GM21737 (cell line): Measurements from ENCODE around the gene ESRRA.

ENCODE experiments used
- ATAC-seq: cut with Tn5 transposase; IDR thresholded peaks from one replicate; pipeline ENCODE4 v1.9.1; 2021; ENCODE audit warnings: mild to moderate bottlenecking, moderate library complexity; ENCODE audit not compliant: unreplicated experiment

ESRRA gene

DNA sequence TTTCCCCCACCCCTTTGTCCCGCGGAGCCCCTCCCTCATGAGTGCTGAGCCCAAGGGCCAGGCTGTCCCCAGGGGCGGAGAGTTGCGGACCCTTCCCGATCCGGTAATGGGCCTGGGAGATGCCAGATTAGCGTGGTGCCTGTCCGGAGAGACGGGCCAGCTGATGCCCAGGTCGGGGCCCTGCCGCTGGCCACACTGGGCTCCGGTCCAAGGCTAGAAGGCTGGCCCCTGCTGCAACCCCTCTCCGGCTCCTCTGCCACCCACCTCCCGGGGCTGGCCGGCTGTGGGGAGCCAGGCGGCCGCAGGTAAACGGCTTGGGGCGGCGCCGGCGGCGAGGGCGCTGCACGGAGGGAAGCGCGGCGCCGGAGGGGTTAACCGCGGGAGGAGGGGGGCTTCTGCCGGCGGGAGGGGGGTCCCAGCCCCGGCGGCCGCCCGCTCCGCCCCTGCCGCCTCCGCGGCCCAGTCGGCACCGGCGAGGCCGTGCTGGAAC lies 14.0 kb upstream of the ESRRA start, which contains the start of gene KCNK4:
TSS of gene KCNK4 (plus strand) at position 41 of the 490 bp plus-strand sequence. CDS start 1,717 bp downstream, outside the sequence.
- no peak for ATAC-seq

DNA sequence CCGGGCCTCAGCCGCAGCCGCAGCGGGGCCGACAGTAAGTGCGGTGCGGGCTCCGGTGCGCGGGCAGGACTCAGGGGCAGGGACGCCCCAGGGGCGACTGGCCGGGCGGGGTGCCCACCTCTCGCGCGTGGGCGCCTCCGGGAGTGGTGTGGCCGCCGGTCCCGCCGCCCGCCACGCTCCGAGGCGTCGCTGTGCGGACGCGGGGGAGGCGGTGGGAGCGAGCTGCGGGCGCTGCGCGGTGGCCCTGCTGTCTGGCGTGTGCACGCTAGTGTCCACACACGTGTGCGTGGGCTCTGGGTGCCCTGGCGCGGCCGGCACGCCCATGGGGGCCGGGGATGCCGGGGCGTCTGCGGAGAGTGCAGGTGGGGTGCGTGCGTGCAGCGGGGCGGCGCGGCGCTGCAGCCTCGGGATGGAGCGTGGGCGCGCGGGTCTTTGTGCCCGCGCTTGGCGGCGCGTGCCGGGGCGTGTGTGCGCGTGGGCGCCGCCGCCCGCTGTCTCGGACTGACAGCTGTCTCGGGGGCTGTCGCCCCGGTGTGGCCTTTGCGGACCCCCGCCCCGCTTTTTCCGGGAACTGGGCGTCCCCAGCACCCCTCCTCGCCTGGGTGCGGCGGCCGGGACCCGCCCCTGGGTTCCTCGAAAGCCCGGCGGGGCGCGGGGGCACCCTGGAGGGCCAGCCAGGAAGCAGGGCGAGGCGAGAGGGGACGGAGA lies 13.4 kb upstream of the ESRRA start:
- no peak for ATAC-seq

DNA sequence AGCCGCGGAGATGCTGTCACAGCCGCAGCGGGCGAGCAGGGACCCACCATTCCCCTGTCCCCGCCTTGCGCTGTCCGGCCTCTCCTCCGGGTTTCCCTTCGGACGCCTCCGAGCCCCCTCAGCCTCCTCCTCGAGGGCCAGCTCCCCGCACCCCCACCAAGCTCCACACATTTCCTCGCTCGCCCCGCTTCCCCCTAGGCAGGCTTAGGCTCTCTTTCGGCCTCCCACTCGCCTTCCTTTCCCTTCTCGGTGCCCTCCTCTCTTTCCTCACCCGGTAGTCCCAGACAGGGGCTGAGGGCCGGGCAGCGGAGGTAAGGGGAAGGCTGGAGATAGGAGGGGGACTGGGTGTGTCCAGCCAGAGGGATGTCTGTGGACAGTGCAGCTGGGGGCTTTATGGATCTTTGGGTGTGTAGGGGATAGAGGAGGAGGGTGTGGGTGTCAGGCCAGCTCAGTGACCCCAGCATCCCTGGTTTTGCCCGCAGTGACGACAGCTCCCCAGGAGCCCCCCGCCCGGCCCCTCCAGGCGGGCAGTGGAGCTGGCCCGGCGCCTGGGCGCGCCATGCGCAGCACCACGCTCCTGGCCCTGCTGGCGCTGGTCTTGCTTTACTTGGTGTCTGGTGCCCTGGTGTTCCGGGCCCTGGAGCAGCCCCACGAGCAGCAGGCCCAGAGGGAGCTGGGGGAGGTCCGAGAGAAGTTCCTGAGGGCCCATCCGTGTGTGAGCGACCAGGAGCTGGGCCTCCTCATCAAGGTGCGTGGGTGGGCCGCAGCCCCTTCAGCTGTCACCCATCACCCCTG lies 12.7 kb upstream of the ESRRA start:
- ATAC-seq, result no peak

DNA sequence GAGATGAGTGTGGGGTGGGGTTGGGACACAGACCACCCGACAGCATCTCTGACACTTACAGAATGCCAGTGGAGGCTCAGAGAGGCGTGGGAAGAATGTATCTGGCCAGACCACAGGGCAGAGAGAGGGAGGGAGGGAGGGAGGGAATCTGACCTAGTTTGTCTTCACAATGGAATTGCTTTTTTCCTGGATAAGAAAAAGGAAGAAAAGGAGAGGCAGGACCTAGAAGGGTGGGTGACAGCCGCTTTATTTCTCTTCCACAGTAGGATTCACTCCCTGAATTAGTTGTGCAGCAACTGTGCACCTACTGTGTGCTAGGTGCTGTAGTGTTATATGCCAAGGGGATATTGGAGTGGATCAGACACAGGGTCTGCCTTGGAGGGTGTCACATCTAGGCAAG lies 10.6 kb upstream of the ESRRA start:
- no peak for ATAC-seq

DNA sequence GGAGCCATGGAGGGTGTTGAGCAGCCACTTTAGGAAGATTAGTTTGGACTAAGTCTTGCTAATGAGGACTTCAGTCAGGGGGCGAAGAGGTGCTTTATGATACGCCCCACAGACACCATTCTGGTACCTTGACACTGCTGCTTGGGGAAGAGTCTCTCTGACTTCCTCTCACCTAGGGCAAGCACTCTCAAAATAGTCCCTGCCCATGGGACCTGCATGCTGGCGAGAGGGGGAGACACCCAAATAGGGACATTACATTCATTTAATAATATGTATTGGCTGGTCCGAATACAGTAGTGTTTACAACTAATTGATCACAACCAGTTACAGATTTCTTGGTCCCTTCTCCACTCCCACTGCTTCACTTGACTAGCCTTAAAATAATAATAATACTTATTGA lies 9.6 kb upstream of the ESRRA start:
- ATAC-seq, result no peak

DNA sequence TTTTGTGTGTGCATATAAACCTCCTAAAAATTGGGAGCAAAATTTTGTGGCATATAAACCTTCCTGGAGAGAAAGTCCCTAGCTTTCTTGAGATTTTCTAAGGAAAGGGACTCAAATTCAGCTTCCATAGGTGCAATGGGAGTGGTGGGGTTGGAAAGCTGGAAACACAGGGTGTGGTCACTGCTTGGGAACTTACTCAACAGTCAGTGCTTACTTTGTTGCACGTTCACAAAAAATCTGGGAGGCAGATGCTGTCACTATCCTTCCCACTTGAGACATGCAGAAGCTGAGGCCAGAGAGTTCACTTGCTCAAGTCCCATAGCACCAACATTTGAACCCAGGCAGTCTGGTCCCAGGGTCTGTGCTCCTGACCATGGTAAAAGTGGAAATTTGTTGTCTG lies 9.1 kb upstream of the ESRRA start:
- ATAC-seq, result no peak

DNA sequence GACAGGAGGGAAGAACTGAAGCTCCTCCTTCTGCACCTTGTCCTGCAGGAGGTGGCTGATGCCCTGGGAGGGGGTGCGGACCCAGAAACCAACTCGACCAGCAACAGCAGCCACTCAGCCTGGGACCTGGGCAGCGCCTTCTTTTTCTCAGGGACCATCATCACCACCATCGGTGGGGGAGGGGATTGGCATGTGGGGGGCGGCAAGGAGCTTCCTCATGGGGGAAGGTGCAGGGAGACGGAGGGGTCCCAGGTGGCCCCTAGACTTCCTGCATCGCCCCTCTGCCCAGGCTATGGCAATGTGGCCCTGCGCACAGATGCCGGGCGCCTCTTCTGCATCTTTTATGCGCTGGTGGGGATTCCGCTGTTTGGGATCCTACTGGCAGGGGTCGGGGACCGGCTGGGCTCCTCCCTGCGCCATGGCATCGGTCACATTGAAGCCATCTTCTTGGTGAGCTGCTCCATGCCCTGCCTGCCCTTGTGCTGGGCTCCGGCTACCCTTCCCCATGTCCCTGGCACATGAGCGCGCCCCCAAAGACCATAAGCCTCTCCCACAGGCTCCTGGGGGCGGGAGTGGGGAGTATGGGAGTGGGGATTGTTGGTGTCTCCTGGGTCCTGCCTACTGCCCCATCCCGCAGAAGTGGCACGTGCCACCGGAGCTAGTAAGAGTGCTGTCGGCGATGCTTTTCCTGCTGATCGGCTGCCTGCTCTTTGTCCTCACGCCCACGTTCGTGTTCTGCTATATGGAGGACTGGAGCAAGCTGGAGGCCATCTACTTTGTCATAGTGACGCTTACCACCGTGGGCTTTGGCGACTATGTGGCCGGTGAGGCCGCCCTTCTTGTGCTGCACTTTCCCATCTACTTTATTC lies 8.3 kb upstream of the ESRRA start:
- no peak for ATAC-seq

DNA sequence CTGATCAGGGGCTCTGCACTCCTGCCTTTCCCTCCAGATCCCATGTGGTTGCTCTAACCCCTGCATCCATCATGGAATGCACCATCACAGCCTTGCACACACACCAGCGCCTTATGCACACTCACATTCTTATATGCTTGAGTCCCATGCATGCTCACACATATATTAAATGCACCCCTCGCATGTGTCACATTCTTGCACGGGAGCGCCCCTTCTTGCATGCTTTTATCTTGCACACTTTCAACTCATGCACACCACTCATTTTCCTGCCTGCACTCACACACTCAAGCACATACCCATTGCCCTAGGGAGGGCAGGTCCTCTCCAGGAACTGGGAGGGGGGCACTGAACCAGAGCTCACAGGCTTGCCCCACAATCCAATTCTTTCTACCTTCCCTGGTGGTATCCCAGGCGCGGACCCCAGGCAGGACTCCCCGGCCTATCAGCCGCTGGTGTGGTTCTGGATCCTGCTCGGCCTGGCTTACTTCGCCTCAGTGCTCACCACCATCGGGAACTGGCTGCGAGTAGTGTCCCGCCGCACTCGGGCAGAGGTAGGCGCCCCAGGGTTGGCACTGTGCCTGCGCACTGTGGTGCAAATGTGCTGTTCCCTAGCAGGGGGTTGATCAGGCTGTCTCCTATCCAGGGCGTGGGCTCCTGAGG lies 7.5 kb upstream of the ESRRA start:
- no peak for ATAC-seq

DNA sequence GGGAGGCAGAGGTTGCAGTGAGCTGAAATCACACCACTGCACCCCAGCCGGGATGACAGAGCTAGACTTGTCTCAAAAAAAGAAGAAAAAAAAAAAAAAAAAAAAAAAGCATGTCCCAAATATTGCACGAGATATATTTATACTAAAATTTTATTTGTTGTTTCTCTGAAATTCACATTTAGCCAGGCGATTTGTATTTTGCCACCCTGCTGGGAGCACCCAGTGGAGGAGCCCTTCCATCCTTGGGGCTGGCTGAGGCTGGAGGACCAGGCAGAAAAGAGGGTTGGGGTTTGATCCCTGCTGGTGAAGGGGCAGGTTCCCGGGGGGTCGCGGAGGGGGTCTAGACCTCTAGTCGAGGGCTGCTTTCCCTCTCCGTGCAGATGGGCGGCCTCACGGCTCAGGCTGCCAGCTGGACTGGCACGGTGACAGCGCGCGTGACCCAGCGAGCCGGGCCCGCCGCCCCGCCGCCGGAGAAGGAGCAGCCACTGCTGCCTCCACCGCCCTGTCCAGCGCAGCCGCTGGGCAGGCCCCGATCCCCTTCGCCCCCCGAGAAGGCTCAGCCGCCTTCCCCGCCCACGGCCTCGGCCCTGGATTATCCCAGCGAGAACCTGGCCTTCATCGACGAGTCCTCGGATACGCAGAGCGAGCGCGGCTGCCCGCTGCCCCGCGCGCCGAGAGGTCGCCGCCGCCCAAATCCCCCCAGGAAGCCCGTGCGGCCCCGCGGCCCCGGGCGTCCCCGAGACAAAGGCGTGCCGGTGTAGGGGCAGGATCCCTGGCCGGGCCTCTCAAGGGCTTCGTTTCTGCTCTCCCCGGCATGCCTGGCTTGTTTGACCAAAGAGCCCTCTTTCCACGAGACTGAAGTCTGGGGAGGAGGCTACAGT lies 6.1 kb upstream of the ESRRA start:
- ATAC-seq, result no peak

DNA sequence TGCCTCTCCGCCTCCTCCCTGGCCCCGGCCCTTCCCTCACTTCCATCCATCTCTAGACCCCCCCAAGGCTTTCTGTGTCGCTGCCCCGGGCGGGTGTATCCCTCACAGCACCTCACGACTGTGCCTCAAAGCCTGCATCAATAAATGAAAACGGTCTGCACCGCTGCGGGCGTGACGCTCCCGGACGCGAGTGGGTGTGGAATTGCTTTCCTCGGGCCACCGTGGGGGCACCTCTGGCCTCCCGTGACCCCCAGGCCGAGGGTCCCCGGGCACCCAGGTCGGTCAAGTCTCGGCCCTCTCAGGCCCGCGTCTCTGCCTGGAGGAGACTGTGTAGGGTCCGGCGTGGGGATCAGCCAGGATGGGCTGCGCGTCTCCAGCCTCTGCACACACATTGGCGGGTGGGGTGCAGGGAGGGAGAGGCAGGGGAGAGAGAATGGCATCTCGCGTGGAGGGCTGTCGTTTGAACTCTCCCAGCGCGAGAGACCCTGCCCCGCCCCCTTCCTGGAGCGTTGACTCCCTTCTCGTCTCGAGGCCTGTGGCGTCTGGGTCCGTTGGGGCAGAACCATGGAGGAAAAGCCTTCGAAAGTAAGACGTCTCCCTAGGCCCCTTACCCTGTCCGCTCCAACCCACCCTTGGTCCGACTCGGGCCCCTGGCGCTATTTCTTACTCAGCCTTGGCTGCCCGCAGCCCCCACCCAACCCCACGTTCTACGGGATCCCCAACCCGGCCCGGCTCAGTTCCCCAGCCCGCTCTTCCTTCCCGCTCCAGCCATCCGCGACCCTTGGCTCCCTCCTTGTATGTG lies 5.3 kb upstream of the ESRRA start, which contains the start of gene CATSPERZ:
TSS of gene CATSPERZ (plus strand) at position 512 of the 802 bp plus-strand sequence. CDS start at position 565, 53 bp downstream.
- no peak for ATAC-seq

DNA sequence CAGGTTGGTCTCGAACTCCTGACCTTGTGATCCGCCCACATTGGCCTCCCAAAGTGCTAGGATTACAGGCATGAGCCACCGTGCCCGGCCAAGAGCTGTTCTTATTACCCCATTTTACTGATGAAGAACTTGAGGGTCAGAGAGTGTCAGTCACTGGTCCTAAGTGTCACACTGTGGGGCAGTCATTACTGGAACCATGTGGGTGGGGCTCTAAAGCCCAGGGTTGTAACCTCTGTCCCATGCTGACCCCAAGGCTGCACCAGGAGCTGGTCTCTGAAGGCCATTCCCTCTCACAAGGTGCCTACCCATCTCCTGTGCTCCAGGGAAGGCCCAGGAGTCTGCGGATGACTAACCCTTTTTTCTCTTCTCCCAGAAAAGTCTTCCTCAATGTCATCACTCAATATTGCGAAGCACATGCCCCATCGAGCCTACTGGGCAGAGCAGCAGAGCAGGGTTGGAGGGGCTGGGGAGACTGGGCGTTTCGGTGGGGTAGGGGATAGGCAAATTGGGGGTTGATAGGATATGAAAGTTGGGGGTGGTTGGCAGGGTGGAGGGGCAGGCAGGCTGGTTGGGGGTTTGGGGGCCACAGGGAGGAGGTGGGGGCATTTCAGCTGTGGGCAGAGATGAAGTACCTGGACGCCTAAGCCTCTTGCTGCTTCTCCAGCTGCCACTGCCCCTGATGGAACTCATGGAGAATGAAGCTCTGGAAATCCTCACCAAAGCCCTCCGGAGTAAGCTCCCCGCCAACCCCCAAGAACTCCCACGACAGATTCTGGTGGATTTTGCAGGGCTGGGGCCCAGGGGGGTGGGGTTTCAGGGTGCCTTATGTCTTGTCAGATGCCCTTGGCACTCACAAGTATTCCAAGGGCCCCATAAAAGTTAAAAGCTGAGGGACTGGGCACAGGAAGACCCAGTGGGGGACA lies 2.0 kb upstream of the ESRRA start:
- ATAC-seq, result no peak

DNA sequence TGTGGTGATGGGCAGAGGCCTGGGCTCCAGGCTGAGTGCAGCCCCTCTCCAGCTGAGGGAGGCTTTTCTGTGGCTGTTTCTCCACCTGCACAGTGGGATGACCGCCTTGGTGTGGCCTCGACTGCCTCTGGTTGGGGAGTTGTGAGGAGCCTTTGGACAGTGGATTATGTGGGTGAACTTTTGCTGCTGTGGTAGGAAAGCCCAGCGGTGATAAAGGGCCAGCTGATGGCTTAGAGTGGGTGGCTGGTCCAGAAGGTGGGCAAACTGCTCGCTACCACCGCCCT lies 1.4 kb upstream of the ESRRA start:
- ATAC-seq, result no peak

DNA sequence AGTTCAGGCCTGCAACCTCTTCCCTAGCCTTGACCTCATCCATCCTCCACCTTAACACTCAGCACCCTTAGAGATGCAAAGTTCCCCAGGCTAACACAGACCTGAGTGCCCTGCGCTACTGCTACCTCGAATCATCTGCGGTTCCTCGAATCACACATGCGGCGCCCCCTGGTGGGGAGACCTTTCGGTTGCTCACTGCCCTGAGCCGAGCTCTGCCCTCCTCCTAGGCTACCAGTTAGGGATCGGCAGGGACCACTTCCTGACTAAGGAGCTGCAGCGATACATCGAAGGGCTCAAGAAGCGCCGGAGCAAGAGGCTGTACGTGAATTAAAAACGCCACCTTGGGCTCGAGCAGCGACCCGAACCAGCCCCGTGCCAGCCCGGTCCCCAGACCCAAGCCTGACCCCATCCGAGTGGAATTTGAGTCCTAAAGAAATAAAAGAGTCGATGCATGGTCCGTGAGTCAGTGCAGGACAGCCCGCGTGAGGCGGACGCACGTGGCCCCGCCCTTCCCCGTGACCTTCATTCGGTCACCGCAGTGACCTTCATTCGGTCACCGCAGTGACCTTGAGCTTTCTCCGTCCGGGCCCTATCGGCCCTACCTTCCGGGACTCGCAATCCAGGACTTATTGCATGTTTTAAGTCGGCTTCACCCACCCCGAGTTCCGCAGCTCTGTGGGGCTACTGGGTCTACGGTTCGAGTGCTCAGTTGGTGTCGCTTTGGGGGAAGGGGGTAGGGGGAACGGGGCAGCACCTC lies 830 bp upstream of the ESRRA start:
- ATAC-seq, result peak; percentile 16

DNA sequence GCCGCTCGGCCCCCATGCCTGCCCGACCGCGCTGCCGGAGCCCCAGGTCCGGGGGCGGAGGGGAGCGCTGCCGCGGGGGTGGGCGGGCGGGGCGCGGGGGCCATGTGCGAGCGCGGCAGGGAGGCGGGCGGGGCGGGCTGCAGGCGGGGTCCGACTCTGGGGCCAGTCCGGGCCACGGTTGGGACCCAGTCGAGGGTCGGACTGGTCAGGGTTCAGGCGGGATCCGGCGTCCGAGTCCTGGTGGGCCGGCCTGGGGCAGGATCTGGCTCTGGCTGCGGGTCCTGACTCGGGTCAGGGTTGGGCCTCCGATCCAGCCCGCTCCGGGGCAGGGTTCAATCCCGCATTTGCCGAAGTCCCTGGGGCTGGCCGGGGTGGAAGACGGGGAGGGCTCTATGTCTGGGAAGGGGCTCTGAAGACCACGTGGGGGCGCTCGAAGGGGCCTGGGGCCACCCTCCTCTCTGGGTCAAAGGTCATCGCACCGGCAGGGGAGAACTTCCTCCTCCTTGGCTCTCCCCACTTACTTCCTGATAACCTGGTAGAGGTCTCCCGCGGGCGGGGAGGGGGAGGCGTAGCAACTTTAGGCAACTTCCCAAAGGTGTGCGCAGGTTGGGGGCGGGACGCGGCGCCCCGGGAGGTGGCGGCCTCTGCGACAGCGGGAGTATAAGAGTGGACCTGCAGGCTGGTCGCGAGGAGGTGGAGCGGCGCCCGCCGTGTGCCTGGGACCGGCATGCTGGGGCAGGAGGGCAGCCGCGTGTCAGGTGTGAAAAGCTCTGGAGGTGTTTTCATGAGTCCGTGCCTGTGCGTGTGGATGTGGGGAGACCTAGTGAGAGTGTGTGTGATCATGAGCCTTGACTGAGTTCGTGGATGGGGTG lies 603 bp downstream of the ESRRA start:
- peak; percentile 21 for ATAC-seq

DNA sequence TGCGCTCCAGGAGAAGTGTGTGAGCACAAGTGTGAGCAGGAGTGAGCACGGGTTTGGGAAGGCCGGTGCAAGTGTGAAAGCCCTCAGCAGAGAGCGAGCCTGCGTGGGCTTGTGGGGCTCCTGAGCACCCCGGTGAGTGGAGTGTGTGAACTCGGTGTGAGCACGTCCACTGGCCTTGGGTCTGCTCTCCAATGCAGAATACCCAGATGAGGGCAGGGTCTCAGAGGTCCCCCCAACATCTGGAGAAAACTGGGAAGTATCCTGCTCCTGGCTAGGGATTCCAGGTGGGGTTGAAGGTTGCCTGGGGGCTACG lies 1.2 kb downstream of the ESRRA start:
- no peak for ATAC-seq

DNA sequence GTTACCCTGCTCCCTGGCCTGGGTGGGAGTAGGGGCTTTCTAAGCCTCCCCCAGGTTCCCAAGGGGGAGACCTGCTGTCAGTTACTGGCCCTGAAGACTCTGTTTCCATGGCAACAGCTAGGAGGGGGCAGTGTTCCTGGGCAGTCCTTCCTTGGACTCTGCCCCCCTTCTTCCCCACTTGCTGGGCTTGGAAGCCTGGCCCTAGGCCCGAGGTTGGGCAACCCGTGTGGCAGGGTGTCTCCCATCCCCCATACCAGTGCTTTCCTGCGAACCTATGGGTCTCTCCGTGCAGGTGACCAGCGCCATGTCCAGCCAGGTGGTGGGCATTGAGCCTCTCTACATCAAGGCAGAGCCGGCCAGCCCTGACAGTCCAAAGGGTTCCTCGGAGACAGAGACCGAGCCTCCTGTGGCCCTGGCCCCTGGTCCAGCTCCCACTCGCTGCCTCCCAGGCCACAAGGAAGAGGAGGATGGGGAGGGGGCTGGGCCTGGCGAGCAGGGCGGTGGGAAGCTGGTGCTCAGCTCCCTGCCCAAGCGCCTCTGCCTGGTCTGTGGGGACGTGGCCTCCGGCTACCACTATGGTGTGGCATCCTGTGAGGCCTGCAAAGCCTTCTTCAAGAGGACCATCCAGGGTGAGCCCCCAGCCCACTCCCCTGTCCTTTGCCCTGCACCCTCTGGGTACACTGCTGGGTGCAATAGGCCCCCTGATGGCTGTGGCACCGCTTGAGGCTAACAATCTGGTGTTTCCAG lies 1.7 kb downstream of the ESRRA start:
- ATAC-seq, result no peak
